IPS-18c (cell line): ENCODE data around the gene FSTL3.
"Not testable (repeated sequence)": the region's sequence is repeated elsewhere in the genome, so short reads cannot be mapped to it uniquely, and the experiment has no call there.

Experiments
- H3K4me3 ChIP-seq: 2 replicates; pipeline ENCODE4 v1.7.0; 2013; ENCODE audit warnings: low read depth, mild to moderate bottlenecking, low read length, moderate library complexity; ENCODE audit not compliant: insufficient read depth
- H3K9me3 ChIP-seq: one replicate; pipeline ENCODE4 v1.6.1; 2013; ENCODE audit warnings: mild to moderate bottlenecking, low read length, moderate library complexity; ENCODE audit not compliant: control insufficient read depth, insufficient read depth

Gene FSTL3

DNA sequence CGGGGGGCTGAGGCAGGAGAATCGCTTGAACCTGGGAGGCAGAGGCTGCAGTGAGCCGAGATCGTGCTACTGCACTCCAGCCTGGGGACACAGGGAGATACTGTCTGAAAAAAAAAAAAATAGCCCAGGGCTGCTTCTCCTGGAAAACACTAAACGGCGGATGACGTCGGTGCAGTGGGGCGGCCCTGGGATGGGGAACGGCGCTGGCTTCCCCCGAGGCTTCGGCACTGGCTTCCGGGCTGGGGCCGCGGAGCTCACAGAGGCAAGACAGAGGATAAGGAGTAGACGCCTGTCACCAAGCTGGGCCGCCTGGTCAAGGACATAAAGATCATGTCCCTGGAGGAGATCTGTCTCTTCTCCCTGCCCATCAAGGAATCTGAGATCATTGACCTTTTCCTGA is 14.0 kb downstream of the FSTL3 start:
- H3K4me3 ChIP-seq = no peak overlapping the region

DNA sequence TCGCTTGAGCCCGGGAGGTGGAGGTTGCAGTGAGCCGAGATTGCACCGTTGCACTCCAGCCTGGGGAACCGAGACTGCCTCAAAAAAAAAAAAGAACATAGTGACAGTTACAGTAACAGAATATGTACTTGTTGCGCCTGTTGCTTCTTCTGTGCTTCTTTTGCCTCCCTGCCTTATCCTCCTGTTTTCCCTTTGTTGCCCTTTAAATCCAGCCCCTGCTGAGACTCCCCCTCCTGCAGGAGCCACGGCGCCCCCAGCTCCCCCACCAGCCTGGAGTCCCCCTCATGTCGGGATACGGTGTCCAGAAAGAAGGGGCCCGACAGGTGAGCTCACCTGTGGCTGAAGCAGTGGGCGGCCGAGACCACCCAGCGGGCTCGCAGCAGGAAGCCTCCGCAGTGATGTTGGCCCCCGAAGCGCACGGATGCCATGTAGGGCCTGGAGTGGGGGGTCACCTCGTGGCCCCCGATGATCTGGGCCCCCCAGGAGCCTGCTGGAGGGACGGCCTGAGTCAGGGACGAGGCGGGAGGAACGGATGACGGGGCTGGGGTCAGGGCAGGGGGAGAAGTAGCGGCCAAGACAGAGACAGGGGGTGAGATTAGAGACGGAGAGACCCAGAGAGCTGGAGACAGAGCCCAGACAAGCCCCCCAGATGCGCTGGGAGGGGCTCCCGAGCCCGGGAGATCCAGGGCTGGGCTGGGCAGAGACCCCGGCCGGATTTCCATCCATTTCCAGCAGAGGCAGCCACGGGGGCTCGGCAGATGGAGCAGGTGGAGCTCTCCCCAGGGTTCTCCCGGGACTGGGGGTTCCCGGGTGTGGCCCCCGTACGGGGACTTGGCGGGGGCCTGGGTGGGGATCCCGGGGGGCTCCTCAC is 18.5 kb downstream of the FSTL3 start:
- H3K9me3 ChIP-seq = no peaks in the 10 kb centered on the region
- H3K4me3 ChIP-seq = no peak overlapping the region

More for the DNA sequence above, 14.0 kb downstream of the FSTL3 start:
- no peaks in the 10 kb centered on the region for H3K9me3 ChIP-seq

DNA sequence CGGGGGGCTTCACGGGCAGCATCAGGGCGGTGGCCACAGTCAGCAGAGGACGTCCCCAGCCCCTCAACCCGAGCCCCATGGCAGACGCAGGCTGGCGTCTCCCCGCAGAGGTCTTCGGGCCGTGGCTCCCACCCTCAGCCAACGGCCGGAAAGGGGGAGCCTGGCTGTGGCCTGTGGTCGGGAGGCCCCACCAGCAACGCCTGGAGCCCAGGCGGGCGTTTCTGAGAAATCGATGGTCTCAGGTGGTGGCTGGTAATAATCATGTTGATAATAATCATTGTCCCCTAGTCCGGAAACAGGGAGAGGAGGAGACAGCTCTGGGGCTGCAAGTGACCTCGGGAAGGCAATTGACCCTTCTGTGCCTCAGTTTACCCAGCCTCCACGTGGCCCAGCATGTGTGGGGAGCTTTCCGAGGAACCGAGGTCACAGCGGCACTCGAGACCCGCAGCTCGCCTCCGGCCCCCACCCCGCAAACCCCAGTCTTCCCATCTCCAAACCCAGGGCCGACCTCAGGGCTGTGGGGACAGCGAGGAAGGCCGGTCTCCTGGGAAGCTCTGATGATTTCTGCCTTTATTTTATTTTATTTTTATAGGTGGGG is 19.3 kb downstream of the FSTL3 start, which contains the start of gene PRSS57:
TSS of gene PRSS57 (minus strand) at position 101 of the 598 bp plus-strand sequence. CDS start at position 79, 22 bp downstream.
- no peaks in the 10 kb centered on the region for H3K9me3 ChIP-seq
- H3K4me3 ChIP-seq = no peak within 1 kb of the TSS

DNA sequence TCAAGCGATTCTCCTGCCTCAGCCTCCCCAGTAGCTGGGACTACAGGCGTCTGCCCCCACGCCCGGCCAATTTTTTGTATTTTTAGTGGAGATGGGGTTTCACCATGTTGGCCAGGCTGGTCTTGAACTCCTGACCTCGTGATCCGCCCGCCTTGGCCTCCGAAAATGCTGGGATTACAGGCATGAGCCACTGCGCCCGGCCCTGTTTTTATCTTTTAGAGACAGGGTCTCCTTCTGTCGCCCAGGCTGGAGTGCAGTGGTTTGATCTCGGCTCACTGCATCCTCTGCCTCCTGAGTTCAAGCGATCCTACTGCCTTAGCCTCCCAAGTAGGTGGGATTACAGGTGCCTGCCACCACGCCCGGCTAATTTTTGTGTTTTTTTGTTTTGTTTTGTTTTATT is 22.3 kb downstream of the FSTL3 start:
- H3K9me3 ChIP-seq, H3K4me3 ChIP-seq: not testable (repeated sequence)

DNA sequence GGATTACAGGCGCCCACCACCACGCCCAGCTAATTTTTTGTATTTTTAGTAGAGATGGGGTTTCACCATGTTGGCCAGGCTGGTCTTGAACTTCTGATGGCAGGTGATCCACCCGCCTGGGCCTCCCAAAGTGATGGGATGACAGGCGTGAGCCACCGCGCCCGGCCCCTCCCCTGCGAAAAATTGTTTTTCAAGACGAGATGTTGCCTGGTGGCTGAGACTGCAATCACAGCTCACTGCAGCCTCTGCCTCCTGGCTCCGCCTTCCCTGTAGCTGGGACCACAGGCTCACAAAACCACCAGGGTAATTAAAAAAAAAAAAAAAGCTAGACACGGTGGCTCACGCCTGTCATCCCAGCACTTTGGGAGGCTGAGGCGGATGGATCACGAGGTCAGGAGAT is 23.7 kb downstream of the FSTL3 start:
- H3K4me3 ChIP-seq, H3K9me3 ChIP-seq: not testable (repeated sequence)

DNA sequence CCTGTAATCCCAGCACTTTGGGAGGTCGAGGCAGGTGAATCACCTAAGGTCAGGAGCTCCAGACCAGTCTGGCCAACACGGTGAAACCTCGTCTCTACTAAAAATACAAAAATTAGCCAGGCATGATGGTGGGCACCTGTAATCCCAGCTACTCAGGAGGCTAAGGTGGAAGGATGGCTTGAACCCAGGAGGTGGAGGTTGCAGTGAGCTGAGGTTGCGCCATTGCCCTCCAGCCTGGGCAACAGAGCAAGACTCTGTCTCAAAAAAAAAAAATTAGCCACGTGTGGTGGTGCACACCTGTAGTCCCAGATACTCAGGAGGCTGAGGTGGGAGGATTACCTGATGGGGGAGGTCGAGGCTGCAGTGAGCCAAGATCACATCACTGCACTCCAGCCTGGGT is 26.7 kb downstream of the FSTL3 start:
- not testable (repeated sequence) for H3K4me3 ChIP-seq, H3K9me3 ChIP-seq

DNA sequence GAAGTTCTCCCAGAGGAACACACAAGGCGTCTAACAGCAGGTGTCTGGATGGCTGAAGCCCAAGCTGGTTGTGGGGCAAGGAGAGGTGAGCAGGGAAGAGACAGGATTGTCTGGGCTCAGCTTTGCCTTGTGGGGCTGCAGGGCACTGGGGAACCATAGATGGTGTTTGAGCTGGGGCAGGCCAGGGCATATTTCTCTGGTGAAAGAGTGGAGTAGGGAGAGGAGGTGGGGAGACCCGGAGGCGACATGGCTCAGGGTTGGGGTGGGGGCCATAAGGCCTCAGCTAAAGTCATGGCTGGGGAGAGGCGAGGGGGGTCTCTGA is 27.1 kb downstream of the FSTL3 start:
- peaks cover 2% of the 10 kb centered on the region for H3K9me3 ChIP-seq
- H3K4me3 ChIP-seq = peak overlapping the region; percentile 43; the same call in 1 of the 2 replicates

DNA sequence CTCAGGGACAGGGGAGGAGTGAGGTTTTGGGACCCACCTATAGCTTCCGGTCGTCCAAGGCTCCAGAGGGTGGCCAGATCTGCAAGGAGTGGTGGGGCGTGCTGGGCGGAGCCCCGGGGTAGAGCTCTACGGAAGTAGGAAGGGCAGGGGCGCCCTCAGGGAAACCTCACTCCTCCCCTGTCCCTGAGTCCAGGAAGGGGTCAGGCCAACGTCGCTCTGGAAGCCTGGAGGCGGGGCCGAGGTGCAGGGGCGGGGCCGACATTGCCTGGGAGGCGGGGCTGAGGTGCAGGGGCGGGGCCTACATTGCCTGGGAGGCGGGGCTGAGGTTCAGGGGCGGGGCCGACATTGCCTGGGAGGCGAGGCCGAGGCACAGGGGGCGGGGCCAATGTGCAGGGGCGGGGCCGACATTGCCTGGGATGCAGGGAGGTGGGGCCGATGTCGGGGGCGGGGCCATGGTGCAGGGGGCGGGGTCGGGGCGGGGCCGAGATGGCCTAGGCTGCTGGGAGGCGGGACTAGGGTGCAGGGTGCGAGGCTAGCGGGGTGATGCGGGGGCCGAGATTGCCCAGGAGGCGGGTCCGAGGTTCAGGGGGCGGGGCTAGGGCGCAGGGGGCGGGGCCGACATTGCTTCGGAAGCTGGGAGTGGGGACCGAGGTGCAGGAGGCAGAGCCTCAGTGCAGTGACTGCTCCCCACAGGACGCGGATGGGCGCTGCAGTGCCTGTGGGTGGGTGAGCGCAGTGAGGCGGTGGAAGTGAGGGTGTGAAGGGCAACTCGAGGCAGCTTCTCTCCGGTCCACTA is 27.7 kb downstream of the FSTL3 start:
- peak overlapping the region; percentile 52 for H3K4me3 ChIP-seq

DNA sequence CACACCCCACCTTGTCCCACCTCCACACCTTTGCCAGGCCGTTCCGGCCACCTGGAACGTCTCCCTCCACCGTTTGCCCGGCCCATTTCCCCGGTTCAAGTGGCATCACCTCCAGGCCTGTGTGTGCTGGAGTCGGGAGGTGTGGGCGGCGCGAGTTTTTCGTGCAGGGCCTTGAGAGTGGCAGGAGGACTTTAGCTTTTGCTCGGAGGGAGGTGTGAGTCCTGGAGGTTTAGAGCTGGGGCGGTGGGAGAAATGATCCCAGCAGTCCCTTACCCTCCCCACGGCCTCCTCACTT is 28.2 kb downstream of the FSTL3 start:
- Histone ChIP-seq H3K4me3 (peak overlapping the region; percentile 52), H3K9me3 (peaks cover 4% of the 10 kb centered on the region)

More for the DNA sequence above, 27.7 kb downstream of the FSTL3 start:
- H3K9me3 ChIP-seq = peaks cover 4% of the 10 kb centered on the region

DNA sequence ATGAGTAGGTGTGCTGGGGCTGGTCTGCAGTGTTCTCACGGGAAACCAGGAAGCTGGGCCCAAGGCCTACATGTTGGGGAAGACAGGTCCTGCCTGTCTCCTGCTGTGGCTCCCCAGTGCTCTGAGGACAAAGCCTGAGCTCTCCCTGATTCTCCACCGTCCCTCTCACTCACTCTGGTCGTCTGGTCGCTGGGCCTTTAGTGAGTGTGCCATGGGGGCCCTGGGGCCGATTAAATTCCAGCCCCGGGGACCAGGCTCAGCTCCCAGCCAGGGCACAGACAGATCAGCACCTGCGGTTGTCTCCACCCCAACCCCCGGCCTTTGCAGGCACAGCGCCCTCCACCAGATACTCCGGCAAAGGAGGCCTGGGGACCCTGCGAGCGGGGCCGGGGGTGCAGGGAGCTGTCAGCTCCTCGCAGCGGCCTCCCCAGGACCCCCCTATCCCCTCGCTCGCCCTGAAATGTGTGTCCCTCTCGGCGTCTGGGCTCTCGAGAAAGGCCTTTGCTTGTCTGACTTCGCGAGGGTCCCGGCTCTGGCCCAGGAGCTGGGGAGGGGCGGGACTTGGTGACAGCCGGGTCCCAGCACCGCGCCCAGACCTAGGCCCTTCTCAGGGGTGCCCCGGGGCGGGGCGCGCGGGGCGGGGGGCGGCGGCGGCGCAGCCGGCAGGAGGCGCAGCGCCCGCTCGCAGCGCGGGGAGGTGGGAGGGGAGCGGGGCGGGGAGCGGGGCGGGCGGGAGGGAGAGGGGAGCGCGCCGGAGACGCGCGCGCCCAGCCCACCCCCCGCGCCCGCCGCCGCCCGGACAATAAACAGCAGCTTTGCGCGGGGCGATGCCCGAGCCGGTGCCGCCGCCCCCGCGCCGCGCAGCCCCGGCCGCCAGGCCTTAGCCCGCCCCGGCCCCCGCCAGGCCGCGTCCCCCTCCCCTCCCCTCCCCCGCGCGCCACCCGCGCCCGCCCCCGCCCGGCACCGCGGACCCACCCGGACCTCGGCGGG is 32.3 kb downstream of the FSTL3 start, which contains the start of gene PALM:
TSS of gene PALM (plus strand) at position 782 of the 990 bp plus-strand sequence. CDS start 212 bp downstream, outside the sequence.
- H3K9me3 ChIP-seq = peaks cover 4% of the 10 kb centered on the region
- peak within 1 kb of the TSS; percentile 56 for H3K4me3 ChIP-seq

DNA sequence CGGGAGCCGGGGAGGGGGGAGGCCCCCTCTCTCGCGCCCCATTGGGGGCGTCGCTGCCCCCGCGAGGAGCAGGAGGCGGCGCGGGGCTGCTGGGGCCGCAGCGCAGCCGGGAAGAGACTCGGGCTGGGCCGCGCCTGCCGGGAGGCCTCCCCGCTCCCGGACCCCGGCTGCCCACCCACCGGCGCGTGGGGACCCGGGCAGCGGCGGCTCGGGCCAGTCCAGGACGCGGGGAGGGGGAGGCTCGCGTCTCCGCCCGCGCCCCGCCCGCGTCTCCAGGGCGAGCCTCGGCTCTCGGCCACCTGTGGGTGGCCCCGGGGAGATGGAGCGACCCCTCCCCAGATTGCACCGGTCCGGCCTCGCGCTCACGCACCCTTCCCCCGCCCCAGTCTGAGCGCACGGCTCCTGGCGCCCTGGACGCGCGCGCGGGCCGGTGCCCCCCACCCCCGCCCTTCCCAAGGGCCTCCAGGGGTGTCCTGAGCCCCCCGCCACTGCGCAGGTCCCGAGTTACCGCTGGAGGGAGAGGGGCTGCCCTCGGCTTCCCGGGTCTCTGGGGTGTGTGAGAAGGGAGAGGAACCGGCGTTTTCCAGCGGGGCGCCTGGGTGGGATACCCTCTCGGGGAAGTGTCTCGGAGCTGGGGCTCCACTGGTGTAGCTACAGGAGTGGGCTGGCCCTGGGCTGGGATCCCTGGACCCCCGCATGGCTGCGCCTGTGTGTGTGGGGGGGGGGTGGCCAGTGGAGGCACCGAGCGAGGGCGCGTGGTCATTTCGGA is 33.2 kb downstream of the FSTL3 start:
- peaks cover 4% of the 10 kb centered on the region for H3K9me3 ChIP-seq
- H3K4me3 ChIP-seq = peak overlapping the region; percentile 56

DNA sequence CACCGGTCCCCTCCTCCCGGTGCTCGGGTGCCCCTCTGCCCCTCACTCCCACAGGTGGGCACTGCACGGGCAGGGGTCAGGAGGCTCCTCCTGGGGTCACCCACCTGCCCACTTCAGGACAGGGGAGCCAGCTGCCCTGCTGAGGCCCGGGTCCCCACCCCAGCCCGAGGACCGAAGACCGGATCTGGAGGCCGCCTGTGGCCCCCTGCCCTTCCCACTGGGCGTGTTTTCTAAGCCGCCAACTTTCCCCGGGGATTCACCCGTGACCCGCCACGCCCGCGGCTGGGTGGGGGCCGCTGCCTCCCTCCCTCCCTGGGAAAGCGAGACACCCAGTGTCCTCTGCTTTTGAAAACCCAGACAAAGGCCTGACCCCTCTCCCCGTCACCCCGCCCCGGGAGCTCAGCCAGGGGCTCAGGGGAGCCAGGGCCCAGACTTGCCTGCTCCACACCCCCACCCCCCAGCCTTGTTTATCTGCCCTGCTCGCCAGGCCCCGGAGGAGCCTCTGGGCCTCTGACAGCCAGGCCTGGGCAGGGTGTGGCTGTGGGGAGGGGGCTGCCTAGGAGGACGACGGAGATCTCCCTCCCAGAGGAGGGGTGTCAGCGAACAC is 33.9 kb downstream of the FSTL3 start:
- peaks cover 4% of the 10 kb centered on the region for H3K9me3 ChIP-seq
- peak overlapping the region; percentile 56 for H3K4me3 ChIP-seq

DNA sequence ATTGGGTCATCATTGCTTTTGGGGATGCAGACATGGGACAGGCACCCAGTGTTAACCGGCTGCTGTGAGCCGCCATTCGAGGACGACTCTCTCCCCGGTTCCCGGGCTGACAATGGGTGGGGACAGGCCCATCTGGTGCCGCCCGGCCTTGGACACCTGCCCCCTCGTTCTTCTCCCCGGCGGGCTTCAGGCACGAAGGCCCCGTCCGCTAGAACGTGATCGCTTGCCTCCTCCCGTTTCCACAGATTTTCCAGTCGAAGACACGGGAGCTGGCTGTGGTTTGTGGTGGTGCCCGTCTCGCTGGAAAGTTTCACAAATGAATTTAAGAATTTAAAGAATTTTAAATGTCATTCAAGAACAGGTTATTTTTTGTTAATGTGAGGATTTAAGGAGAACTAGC is 34.6 kb downstream of the FSTL3 start:
- H3K9me3 ChIP-seq = peaks cover 4% of the 10 kb centered on the region
- H3K4me3 ChIP-seq = no peak overlapping the region

DNA sequence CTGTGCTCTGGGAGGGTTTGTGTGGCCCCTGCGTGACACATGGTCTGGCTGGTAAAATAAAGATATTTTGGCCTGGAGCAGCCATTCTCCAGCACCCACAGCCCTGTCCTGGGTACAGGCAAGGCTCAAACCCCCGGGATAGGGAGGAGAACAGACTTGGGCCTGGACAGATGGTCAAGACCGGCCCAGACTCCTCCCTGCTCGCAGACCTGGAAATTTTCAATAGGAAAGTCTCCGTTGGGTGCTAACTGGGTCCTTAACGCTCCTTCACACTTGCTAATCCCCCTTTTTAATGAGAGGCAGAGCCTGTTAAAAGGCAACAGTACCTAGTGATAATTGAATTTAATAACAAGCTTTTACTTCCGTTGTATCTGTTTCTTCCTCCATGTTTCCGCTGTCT is 35.1 kb downstream of the FSTL3 start:
- Histone ChIP-seq H3K9me3 (peaks cover 4% of the 10 kb centered on the region), H3K4me3 (no peak overlapping the region)

DNA sequence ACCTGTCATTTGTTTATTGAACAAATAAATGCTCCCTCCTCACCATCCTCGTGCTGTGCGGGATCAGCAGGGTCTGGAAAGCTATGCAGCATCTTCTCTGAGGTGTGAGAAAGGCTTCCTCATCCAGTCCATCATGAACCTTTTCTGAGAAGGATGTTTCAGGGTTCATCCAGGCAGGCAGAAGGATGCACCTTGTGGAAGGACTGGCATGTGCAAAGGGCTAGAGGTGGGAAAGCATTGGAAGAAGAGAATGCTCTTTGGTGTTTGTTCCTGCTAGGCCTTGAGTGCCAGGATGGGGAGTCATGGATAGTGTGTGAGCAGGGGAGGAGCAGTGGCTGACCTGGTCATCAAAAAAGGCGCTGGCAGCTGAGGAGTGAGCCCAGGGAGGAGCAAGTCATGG is 39.2 kb downstream of the FSTL3 start:
- Histone ChIP-seq H3K9me3 (no peaks in the 10 kb centered on the region), H3K4me3 (no peak overlapping the region)
